Ishikawa (cell line): ENCODE results near the gene GRM5.

Experiments used
- CEBPB ChIP-seq: IDR thresholded peaks from 2 replicates; pipeline ENCODE4 v1.6.1; 2012
- CREB1 ChIP-seq: IDR thresholded peaks from 2 replicates; pipeline ENCODE4 v1.6.1; 2012; ENCODE audit warnings: low read depth
- EGR1 ChIP-seq: IDR thresholded peaks from 2 replicates; pipeline ENCODE4 v1.6.1; 2012
- EP300 ChIP-seq: IDR thresholded peaks from 2 replicates; pipeline ENCODE4 v1.6.1; 2012; ENCODE audit warnings: borderline replicate concordance
- FOXM1 ChIP-seq: IDR thresholded peaks from 2 replicates; pipeline ENCODE4 v1.6.1; 2012; ENCODE audit warnings: low read depth, borderline replicate concordance
- MAX ChIP-seq: IDR thresholded peaks from 2 replicates; pipeline ENCODE4 v1.6.1; 2012
- NFIC ChIP-seq: IDR thresholded peaks from 2 replicates; pipeline ENCODE4 v1.6.1; 2012
- RAD21 ChIP-seq: IDR thresholded peaks from 2 replicates; pipeline ENCODE4 v1.6.1; 2012; ENCODE audit warnings: low read depth
- REST ChIP-seq: IDR thresholded peaks from 2 replicates; pipeline ENCODE4 v1.6.1; 2012; ENCODE audit warnings: low read depth, mild to moderate bottlenecking
- TAF1 ChIP-seq: IDR thresholded peaks from 2 replicates; pipeline ENCODE4 v1.6.1; 2012; ENCODE audit warnings: low read depth, mild to moderate bottlenecking
- TCF12 ChIP-seq: IDR thresholded peaks from 2 replicates; pipeline ENCODE4 v1.6.1; 2012; ENCODE audit warnings: low read depth
- TEAD4 ChIP-seq: IDR thresholded peaks from 2 replicates; pipeline ENCODE4 v1.6.1; 2012
- USF1 ChIP-seq: IDR thresholded peaks from 2 replicates; pipeline ENCODE4 v1.6.1; 2012
- YY1 ChIP-seq: IDR thresholded peaks from 2 replicates; pipeline ENCODE4 v1.6.1; 2012; ENCODE audit warnings: low read depth
- ZBTB7A ChIP-seq: IDR thresholded peaks from 2 replicates; pipeline ENCODE4 v1.6.1; 2012; ENCODE audit warnings: low read depth

The GRM5 gene

GRCh38 chr11:88555829-88556202 lies 510.0 kb downstream of the GRM5 start:
- no peak for TF ChIP-seq TAF1

- TF ChIP-seq CEBPB (0 out of 2 replicates have a peak, but pooled peaks have one; percentile 27), TCF12 (peak; percentile 51; the same call in 1 of the 2 replicates), EP300 (peak; percentile 53; the same call in 1 of the 2 replicates), FOXM1 (0 out of 2 replicates have a peak, but pooled peaks have one; percentile 42), TEAD4 (peak; percentile 79), REST (no peak), TAF1 (no peak), NFIC (peak; percentile 82)
Observed at GRCh38 chr11:88555018-88555828, 510.6 kb downstream of the GRM5 start.

- TF ChIP-seq TEAD4 (no peak), CREB1 (no peak), USF1 (no peak), REST (no peak), EGR1 (no peak), RAD21 (no peak), NFIC (no peak), TCF12 (no peak), ZBTB7A (no peak), EP300 (no peak), CEBPB (no peak), MAX (no peak), TAF1 (no peak), YY1 (no peak), FOXM1 (no peak)
Observed at GRCh38 chr11:88553204-88553603, 512.6 kb downstream of the GRM5 start.

GRCh38 chr11:88552379-88553062 lies 513.3 kb downstream of the GRM5 start:
- TF ChIP-seq NFIC (no peak), USF1 (no peak), EP300 (no peak), EGR1 (no peak), RAD21 (peak; percentile 79)

GRCh38 chr11:88544656-88545280 lies 521.0 kb downstream of the GRM5 start:
- TF ChIP-seq CREB1 (no peak), TAF1 (no peak), TEAD4 (no peak), EP300 (no peak), MAX (no peak), ZBTB7A (no peak), REST (no peak), EGR1 (no peak), FOXM1 (no peak), USF1 (no peak), RAD21 (no peak), TCF12 (no peak), NFIC (no peak), CEBPB (no peak), YY1 (no peak)
